ENCODE data around the gene ODC1.

ODC1 gene

DNA sequence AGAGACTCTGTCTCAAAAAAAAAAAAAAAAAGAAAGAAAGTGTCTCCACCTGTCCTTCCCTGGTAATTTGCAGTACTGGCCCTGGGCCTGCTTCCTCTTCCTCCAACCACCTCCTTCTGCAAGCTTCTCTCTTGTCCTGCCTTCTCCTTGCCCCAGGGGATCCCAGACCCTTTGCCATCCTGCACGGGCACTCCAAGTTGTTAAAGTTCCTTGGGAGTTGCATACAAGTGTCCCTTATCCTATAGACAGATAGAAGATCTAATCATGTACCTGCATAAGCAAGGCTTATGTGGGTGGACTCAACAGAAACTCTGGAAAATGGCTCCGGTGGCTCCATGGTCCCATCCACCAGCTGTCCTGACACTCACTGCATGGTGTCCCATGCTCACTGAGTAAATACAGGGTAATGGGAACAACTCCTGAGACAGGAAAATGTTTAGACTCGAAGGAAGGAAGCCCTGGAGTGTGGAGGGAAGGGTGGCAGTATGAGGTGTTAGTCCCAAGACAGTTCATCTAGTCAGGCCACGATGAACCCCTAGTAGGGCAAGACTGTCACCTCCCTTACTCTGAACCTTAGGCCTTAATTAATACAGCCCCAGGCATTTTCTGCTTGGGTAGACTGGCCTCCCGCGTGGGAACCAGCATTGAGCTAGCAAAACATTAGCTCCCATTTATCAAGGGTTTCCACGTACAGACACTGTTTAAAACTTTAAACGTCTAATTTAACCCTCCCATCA is 17.1 kb downstream of the ODC1 start:
- peaks cover 8 to 17% of the 10 kb centered on the region in 2 experiments for H3K36me3 ChIP-seq (ENCODE audit: control insufficient read depth in 1 of 2, insufficient read depth in 2 of 2, low read depth in 1 of 2, low read length in 2 of 2)
- H3K4me1 ChIP-seq (ENCODE audit: control insufficient read depth, insufficient read depth, low read depth, low read length), result peaks cover 29% of the 10 kb centered on the region
- no peaks in the 10 kb centered on the region for H3K9me3 ChIP-seq (ENCODE audit: control insufficient read depth, low read length)
- H3K9ac ChIP-seq (ENCODE audit: low read length), result no peak overlapping the region
- no peak for DNase-seq
- H2AFZ ChIP-seq (ENCODE audit: low read depth, low read length), result no peak overlapping the region
- 82% methylated on average over 6 of the region's 8 CpGs for WGBS
- peaks cover 0 to 11% of the 10 kb centered on the region in 2 experiments for H3K27me3 ChIP-seq (ENCODE audit: control insufficient read depth in 1 of 2, insufficient read depth in 1 of 2, low read length in 2 of 2)
- H2BK12ac ChIP-seq (ENCODE audit: low read length in 2 of 2), result no peak overlapping the region
- H3K4me2 ChIP-seq (ENCODE audit: low read length, poor library complexity, severe bottlenecking), result no peak overlapping the region
- no peaks in the 10 kb centered on the region for H3K79me1 ChIP-seq (replicated peaks; ENCODE audit: low read length, poor library complexity, severe bottlenecking)
- peak overlapping the region; percentile 21 for H2AK5ac ChIP-seq (ENCODE audit: low read length, severe bottlenecking)
- no peak overlapping the region for H4K8ac ChIP-seq (ENCODE audit: low read length)
- H2BK5ac ChIP-seq (ENCODE audit: low read depth, low read length, poor library complexity, severe bottlenecking), result no peak overlapping the region
- no peak overlapping the region for H4K91ac ChIP-seq (ENCODE audit: low read length)
- H3K23ac ChIP-seq (ENCODE audit: low read length in 2 of 2), result no peak overlapping the region
- H3K27ac ChIP-seq (ENCODE audit: low read length, poor library complexity, severe bottlenecking), result no peak overlapping the region
- no peak overlapping the region for H3K14ac ChIP-seq (ENCODE audit: low read length in 2 of 2)
- H2BK15ac ChIP-seq (ENCODE audit: low read depth, poor library complexity, severe bottlenecking), result no peak overlapping the region
- no peak overlapping the region for H3K18ac ChIP-seq (ENCODE audit: low read depth in 1 of 2, low read length in 2 of 2)
- H2BK120ac ChIP-seq (ENCODE audit: low read depth, low read length), result no peak overlapping the region
- no peak overlapping the region for H3K4ac ChIP-seq (ENCODE audit: low read depth in 1 of 2, low read length in 2 of 2)
- H3K4me3 ChIP-seq (ENCODE audit: insufficient read depth in 1 of 2, low read depth in 1 of 2, low read length in 2 of 2), result no peak overlapping the region

DNA sequence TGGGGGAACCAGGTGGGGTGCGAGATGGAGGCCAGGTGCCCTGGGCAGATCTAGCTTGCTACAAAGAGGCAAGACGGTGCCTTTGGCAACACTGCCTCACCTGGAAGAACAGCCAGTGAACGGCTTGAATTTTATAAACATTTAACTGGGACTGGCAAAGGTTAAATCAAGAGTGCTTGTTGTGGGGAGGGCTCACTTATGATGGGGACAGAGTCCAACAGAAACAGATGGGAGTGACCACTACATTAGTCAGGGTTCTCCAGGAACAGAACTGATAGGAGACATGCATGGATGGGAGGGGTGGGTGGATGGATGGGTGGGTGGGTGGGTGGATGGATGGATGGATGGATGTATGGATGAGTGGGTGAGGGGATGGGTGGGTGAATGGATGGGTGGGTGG is 19.2 kb downstream of the ODC1 start:
- Histone ChIP-seq H3K18ac (ENCODE audit: low read depth in 1 of 2, low read length in 2 of 2) (no peak overlapping the region), H3K14ac (ENCODE audit: low read length in 2 of 2) (no peak overlapping the region), H2BK120ac (ENCODE audit: low read depth, low read length) (no peak overlapping the region), H3K9me3 (ENCODE audit: control insufficient read depth, low read length) (no peaks in the 10 kb centered on the region), H3K27ac (ENCODE audit: low read length, poor library complexity, severe bottlenecking) (no peak overlapping the region), H3K23ac (ENCODE audit: low read length in 2 of 2) (no peak overlapping the region), H3K4me1 (ENCODE audit: control insufficient read depth, insufficient read depth, low read depth, low read length) (peaks cover 38% of the 10 kb centered on the region), H3K36me3 (ENCODE audit: control insufficient read depth in 1 of 2, insufficient read depth in 2 of 2, low read depth in 1 of 2, low read length in 2 of 2) (peaks cover 11 to 24% of the 10 kb centered on the region in 2 experiments), H2BK5ac (ENCODE audit: low read depth, low read length, poor library complexity, severe bottlenecking) (no peak overlapping the region), H4K91ac (ENCODE audit: low read length) (no peak overlapping the region), H2AFZ (ENCODE audit: low read depth, low read length) (no peak overlapping the region), H3K79me1 (replicated peaks; ENCODE audit: low read length, poor library complexity, severe bottlenecking) (no peaks in the 10 kb centered on the region), H3K27me3 (ENCODE audit: control insufficient read depth in 1 of 2, insufficient read depth in 1 of 2, low read length in 2 of 2) (peaks cover 0 to 11% of the 10 kb centered on the region in 2 experiments), H3K4ac (ENCODE audit: low read depth in 1 of 2, low read length in 2 of 2) (no peak overlapping the region), H4K8ac (ENCODE audit: low read length) (no peak overlapping the region), H2BK15ac (ENCODE audit: low read depth, poor library complexity, severe bottlenecking) (no peak overlapping the region), H3K4me2 (ENCODE audit: low read length, poor library complexity, severe bottlenecking) (no peak overlapping the region), H3K4me3 (ENCODE audit: insufficient read depth in 1 of 2, low read depth in 1 of 2, low read length in 2 of 2) (no peak overlapping the region), H2BK12ac (ENCODE audit: low read length in 2 of 2) (no peak overlapping the region), H3K9ac (ENCODE audit: low read length) (no peak overlapping the region), H2AK5ac (ENCODE audit: low read length, severe bottlenecking) (no peak overlapping the region)
- DNase-seq, result no peak
- 97% methylated on average over 3 of the region's 3 CpGs for WGBS

- Histone ChIP-seq H2AFZ (ENCODE audit: low read depth, low read length) (no peak overlapping the region), H3K18ac (ENCODE audit: low read depth in 1 of 2, low read length in 2 of 2) (no peak overlapping the region), H4K8ac (ENCODE audit: low read length) (no peak overlapping the region)
Measured at GRCh38 chr2:10428355-10428754, 19.8 kb downstream of the ODC1 start.

DNA sequence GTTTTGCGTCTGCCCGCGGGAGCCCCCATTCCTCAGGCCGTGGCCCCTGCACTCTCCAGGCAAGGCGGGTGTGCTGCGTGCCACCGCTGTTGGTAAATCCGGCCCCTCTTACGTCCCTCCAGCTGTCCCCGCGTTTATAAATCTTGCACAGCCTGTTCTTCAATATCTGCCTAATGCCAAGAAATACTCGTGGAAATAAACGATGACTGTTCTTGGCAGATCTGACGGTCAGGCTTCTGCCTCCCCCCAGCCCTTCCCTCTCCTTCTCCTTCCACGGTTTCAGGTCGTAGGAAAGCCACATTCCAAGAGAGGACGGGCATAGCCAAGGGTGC is 20.5 kb downstream of the ODC1 start:
- Histone ChIP-seq H2BK5ac (ENCODE audit: low read depth, low read length, poor library complexity, severe bottlenecking) (no peak overlapping the region), H3K36me3 (ENCODE audit: control insufficient read depth in 1 of 2, insufficient read depth in 2 of 2, low read depth in 1 of 2, low read length in 2 of 2) (peaks cover 11 to 32% of the 10 kb centered on the region in 2 experiments), H3K23ac (ENCODE audit: low read length in 2 of 2) (no peak overlapping the region), H3K79me1 (replicated peaks; ENCODE audit: low read length, poor library complexity, severe bottlenecking) (no peaks in the 10 kb centered on the region), H4K8ac (ENCODE audit: low read length) (no peak overlapping the region), H2BK15ac (ENCODE audit: low read depth, poor library complexity, severe bottlenecking) (no peak overlapping the region), H3K4me1 (ENCODE audit: control insufficient read depth, insufficient read depth, low read depth, low read length) (peaks cover 34% of the 10 kb centered on the region), H4K91ac (ENCODE audit: low read length) (no peak overlapping the region), H3K4ac (ENCODE audit: low read depth in 1 of 2, low read length in 2 of 2) (no peak overlapping the region), H3K18ac (ENCODE audit: low read depth in 1 of 2, low read length in 2 of 2) (no peak overlapping the region), H3K27ac (ENCODE audit: low read length, poor library complexity, severe bottlenecking) (no peak overlapping the region), H2BK12ac (ENCODE audit: low read length in 2 of 2) (no peak overlapping the region), H2BK120ac (ENCODE audit: low read depth, low read length) (no peak overlapping the region), H3K27me3 (ENCODE audit: control insufficient read depth in 1 of 2, insufficient read depth in 1 of 2, low read length in 2 of 2) (peaks cover 0 to 11% of the 10 kb centered on the region in 2 experiments), H2AFZ (ENCODE audit: low read depth, low read length) (no peak overlapping the region), H3K4me3 (ENCODE audit: insufficient read depth in 1 of 2, low read depth in 1 of 2, low read length in 2 of 2) (no peak overlapping the region), H3K9me3 (ENCODE audit: control insufficient read depth, low read length) (no peaks in the 10 kb centered on the region), H3K14ac (ENCODE audit: low read length in 2 of 2) (no peak overlapping the region), H2AK5ac (ENCODE audit: low read length, severe bottlenecking) (no peak overlapping the region), H3K4me2 (ENCODE audit: low read length, poor library complexity, severe bottlenecking) (no peak overlapping the region), H3K9ac (ENCODE audit: low read length) (peak overlapping the region; percentile 26)
- 94% methylated on average over 17 of the region's 17 CpGs for WGBS
- DNase-seq, result no peak

More at GRCh38 chr2:10428355-10428754, 19.8 kb downstream of the ODC1 start:
- no peak overlapping the region for H4K91ac ChIP-seq (ENCODE audit: low read length)
- no peak overlapping the region for H2BK15ac ChIP-seq (ENCODE audit: low read depth, poor library complexity, severe bottlenecking)
- peaks cover 0 to 11% of the 10 kb centered on the region in 2 experiments for H3K27me3 ChIP-seq (ENCODE audit: control insufficient read depth in 1 of 2, insufficient read depth in 1 of 2, low read length in 2 of 2)
- no peak overlapping the region for H2BK5ac ChIP-seq (ENCODE audit: low read depth, low read length, poor library complexity, severe bottlenecking)
- WGBS, result 98% methylated on average over 6 of the region's 8 CpGs
- DNase-seq, result no peak
- H3K14ac ChIP-seq (ENCODE audit: low read length in 2 of 2), result no peak overlapping the region
- no peak overlapping the region for H2BK12ac ChIP-seq (ENCODE audit: low read length in 2 of 2)
- H3K36me3 ChIP-seq (ENCODE audit: control insufficient read depth in 1 of 2, insufficient read depth in 2 of 2, low read depth in 1 of 2, low read length in 2 of 2), result peaks cover 11 to 25% of the 10 kb centered on the region in 2 experiments
- H3K4me1 ChIP-seq (ENCODE audit: control insufficient read depth, insufficient read depth, low read depth, low read length), result peaks cover 37% of the 10 kb centered on the region
- no peak overlapping the region for H2BK120ac ChIP-seq (ENCODE audit: low read depth, low read length)
- H3K79me1 ChIP-seq (replicated peaks; ENCODE audit: low read length, poor library complexity, severe bottlenecking), result no peaks in the 10 kb centered on the region
- no peak overlapping the region for H2AK5ac ChIP-seq (ENCODE audit: low read length, severe bottlenecking)
- H3K4me3 ChIP-seq (ENCODE audit: insufficient read depth in 1 of 2, low read depth in 1 of 2, low read length in 2 of 2), result no peak overlapping the region
- H3K27ac ChIP-seq (ENCODE audit: low read length, poor library complexity, severe bottlenecking), result no peak overlapping the region
- no peak overlapping the region for H3K4ac ChIP-seq (ENCODE audit: low read depth in 1 of 2, low read length in 2 of 2)
- H3K23ac ChIP-seq (ENCODE audit: low read length in 2 of 2), result no peak overlapping the region
- no peak overlapping the region for H3K9ac ChIP-seq (ENCODE audit: low read length)
- H3K4me2 ChIP-seq (ENCODE audit: low read length, poor library complexity, severe bottlenecking), result no peak overlapping the region
- H3K9me3 ChIP-seq (ENCODE audit: control insufficient read depth, low read length), result no peaks in the 10 kb centered on the region

Measured in mesenchymal stem cell (in vitro differentiated cells and primary cell).